Prostate gland (tissue), 2 donors: ENCODE data around the gene SEMA3A. TPM values are rescaled to one million over a fixed set of nuclear protein-coding genes. Genes with fewer than 3 reads are reported as not detected.

Experiments
- DNase-seq: peaks from one replicate; pipeline ENCODE4 v3.0.0-alpha.2; 2019; ENCODE audit warnings: low spot score
- H3K27ac ChIP-seq, 2 donors: fragments of 200-600 bp; sonication (generic); 2 replicates each; pipeline ENCODE4 v1.5.1; 2017 to 2019
- H3K27me3 ChIP-seq: fragments of 200-600 bp; sonication (generic); replicated peaks from 2 replicates; pipeline ENCODE4 v1.5.1; 2019; ENCODE audit not compliant: insufficient read depth
- H3K36me3 ChIP-seq, 2 donors: fragments of 200-600 bp; sonication (generic); 1 replicate in 1 of 2; 2 replicates in 1 of 2; pipeline versions ENCODE4 v1.5.1 to v1.8.1; 2017 to 2019
- H3K4me1 ChIP-seq: fragments of 200-600 bp; sonication (generic); replicated peaks from 2 replicates; pipeline ENCODE4 v1.5.1; 2019
- H3K4me3 ChIP-seq, 2 donors: fragments of 200-600 bp; sonication (generic); 2 replicates each; pipeline ENCODE4 v1.5.1; 2017 to 2019
- H3K9me3 ChIP-seq: fragments of 200-600 bp; sonication (generic); 2 replicates; pipeline ENCODE4 v1.5.1; 2017
- POLR2A ChIP-seq: fragments of 450-650 bp; IDR thresholded peaks from one replicate; pipeline ENCODE4 v1.6.1; 2016; ENCODE audit warnings: antibody characterized with exemption, mild to moderate bottlenecking
- POLR2AphosphoS5 ChIP-seq: sonication (generic); formaldehyde crosslinking; IDR thresholded peaks from one replicate; pipeline ENCODE4 v1.6.1; 2017; ENCODE audit warnings: antibody characterized with exemption
- WGBS: methylation state at CpG from one replicate; pipeline ENCODE4 v1.1.5; 2018; 5-methylcytosine and 5-hydroxymethylcytosine counted together
- intact Hi-C: fragments of 100-400 bp; cut with DNase I; formaldehyde crosslinking; loops from one replicate; pipeline ENCODE4 v1.14.2; 2022
- total RNA-seq, 2 donors: library from RNA; depleted of rRNA; stranded (reverse); fragments of >200 nt; gene quantifications; one replicate each; pipeline ENCODE4 v1.1.0, GENCODE V29; 2016
- TF ChIP-seq, protein P1 (sequence below), 4 experiments: fragments of 200-600 bp in 2 of 4; fragments of 450-650 bp in 2 of 4; sonication (generic) in 2 of 4; IDR thresholded peaks; 1 replicate in 3 of 4; 2 replicates in 1 of 4; pipeline ENCODE4 v1.5.1; 2016 to 2019; ENCODE audit warnings: antibody characterized with exemption in 4 of 4, mild to moderate bottlenecking in 2 of 4, moderate library complexity in 2 of 4

Gene SEMA3A
- total RNA-seq, 2 donors from 2014 or later: 1.6 to 1.9 TPM

DNA sequence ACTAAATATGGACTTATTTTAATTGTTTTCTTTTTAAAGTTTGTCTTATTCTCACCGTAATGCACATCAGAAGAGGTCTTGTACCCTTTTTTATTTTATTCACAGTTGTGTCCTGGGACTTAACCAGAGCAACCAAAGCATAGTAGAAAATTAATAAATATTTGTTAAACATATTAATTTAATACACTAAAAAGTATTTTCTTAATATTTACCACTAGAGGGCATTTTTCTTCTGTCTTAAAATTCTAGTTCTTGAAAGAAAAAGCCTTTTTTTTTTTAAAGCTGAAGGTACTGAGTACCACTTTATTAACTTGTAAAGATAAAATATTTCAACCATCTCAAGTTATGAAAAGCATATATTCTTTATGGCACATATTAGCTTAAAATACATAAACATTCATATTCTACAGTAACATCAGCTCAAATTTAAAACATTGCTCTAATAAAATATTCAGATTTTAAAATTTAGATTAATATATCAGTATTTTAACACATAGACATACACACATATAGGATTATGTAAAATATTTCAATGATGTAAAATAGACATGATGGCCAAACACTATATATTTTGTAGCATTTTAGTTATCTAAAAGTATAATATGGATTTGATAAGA lies 260.4 kb downstream of the SEMA3A start:
- Histone ChIP-seq H3K4me1 (no peaks in the 10 kb centered on the region), H3K36me3 (no peaks in the 10 kb centered on the region), H3K4me3 (no peak overlapping the region), H3K27me3 (no peaks in the 10 kb centered on the region), H3K9me3 (no peaks in the 10 kb centered on the region), H3K27ac (no peak overlapping the region)
- TF ChIP-seq POLR2AphosphoS5 (no peak), POLR2A (no peak)
- TF ChIP-seq, protein P1, sequence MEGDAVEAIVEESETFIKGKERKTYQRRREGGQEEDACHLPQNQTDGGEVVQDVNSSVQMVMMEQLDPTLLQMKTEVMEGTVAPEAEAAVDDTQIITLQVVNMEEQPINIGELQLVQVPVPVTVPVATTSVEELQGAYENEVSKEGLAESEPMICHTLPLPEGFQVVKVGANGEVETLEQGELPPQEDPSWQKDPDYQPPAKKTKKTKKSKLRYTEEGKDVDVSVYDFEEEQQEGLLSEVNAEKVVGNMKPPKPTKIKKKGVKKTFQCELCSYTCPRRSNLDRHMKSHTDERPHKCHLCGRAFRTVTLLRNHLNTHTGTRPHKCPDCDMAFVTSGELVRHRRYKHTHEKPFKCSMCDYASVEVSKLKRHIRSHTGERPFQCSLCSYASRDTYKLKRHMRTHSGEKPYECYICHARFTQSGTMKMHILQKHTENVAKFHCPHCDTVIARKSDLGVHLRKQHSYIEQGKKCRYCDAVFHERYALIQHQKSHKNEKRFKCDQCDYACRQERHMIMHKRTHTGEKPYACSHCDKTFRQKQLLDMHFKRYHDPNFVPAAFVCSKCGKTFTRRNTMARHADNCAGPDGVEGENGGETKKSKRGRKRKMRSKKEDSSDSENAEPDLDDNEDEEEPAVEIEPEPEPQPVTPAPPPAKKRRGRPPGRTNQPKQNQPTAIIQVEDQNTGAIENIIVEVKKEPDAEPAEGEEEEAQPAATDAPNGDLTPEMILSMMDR (IDR thresholded peaks at IDR 0.05): peak in 1 of 4 experiments; percentile 8
- 77% methylated on average over 1 of the region's 1 CpG for WGBS
- no peak for DNase-seq
- intact Hi-C loops: no loop called here

- intact Hi-C loops: no loop called here
- Histone ChIP-seq H3K4me3 (no peak overlapping the region), H3K9me3 (no peaks in the 10 kb centered on the region), H3K36me3 (no peaks in the 10 kb centered on the region), H3K27ac (no peak overlapping the region), H3K4me1 (no peaks in the 10 kb centered on the region), H3K27me3 (no peaks in the 10 kb centered on the region)
- 93% methylated on average over 2 of the region's 2 CpGs for WGBS
- no peak for DNase-seq
- TF ChIP-seq POLR2A (no peak), POLR2AphosphoS5 (no peak)
- TF ChIP-seq, protein P1 (IDR thresholded peaks at IDR 0.05): no peak
Observed at GRCh38 chr7:83931968-83932367, 262.6 kb downstream of the SEMA3A start.

- no peak overlapping the region for H3K27ac ChIP-seq
- H3K4me3 ChIP-seq: no peak overlapping the region
- no peaks in the 10 kb centered on the region for H3K9me3 ChIP-seq
- no peaks in the 10 kb centered on the region for H3K27me3 ChIP-seq
- DNase-seq: no peak
- WGBS: 98% methylated on average over 2 of the region's 2 CpGs
- H3K36me3 ChIP-seq: no peaks in the 10 kb centered on the region
- intact Hi-C loops: no loop called here
- H3K4me1 ChIP-seq: no peaks in the 10 kb centered on the region
- no peak for TF ChIP-seq POLR2A
Observed at GRCh38 chr7:83930262-83930661, 264.3 kb downstream of the SEMA3A start.

- TF ChIP-seq POLR2AphosphoS5: no peak
- TF ChIP-seq, protein P1 (IDR thresholded peaks at IDR 0.05): no peak
- no peak for TF ChIP-seq POLR2A
- no peak for DNase-seq
- H3K9me3 ChIP-seq: no peaks in the 10 kb centered on the region
- no peaks in the 10 kb centered on the region for H3K27me3 ChIP-seq
- no peak overlapping the region for H3K4me3 ChIP-seq
- 100% methylated on average over 1 of the region's 1 CpG for WGBS
- no peaks in the 10 kb centered on the region for H3K36me3 ChIP-seq
- H3K27ac ChIP-seq: no peak overlapping the region
- no peaks in the 10 kb centered on the region for H3K4me1 ChIP-seq
- intact Hi-C loops: no loop called here
Observed at GRCh38 chr7:83925860-83926259, 268.7 kb downstream of the SEMA3A start.

- intact Hi-C loops: no loop called here
- WGBS: 36% methylated on average over 4 of the region's 4 CpGs
- TF ChIP-seq, protein P1 (IDR thresholded peaks at IDR 0.05): no peak
- no peak for TF ChIP-seq POLR2A
- no peak for TF ChIP-seq POLR2AphosphoS5
Observed at GRCh38 chr7:83921941-83922607, 272.5 kb downstream of the SEMA3A start.

More at GRCh38 chr7:83921941-83922607, 272.5 kb downstream of the SEMA3A start:
- no peak overlapping the region for H3K4me3 ChIP-seq
- H3K27ac ChIP-seq: no peak overlapping the region
- no peaks in the 10 kb centered on the region for H3K36me3 ChIP-seq
- no peaks in the 10 kb centered on the region for H3K9me3 ChIP-seq
- no peaks in the 10 kb centered on the region for H3K4me1 ChIP-seq
- H3K27me3 ChIP-seq: no peaks in the 10 kb centered on the region
- no peak for DNase-seq
